Effector memory CD8-positive, alpha-beta T cell (primary cell): ENCODE data around the gene ZNF768.

Experiments used
- ATAC-seq: fragments of 150-1000 bp; cut with Tn5 transposase; replicated peaks from 2 replicates; pipeline ENCODE4 v1.10.0; 2021; ENCODE audit warnings: mild to moderate bottlenecking, moderate library complexity
- DNase-seq, 3 experiments: peaks; one replicate each; pipeline ENCODE4 v3.0.0; 2021
- H3K27ac Mint-ChIP-seq, 2 donors: one replicate each; pipeline ENCODE4 v1.8.0; 2022; ENCODE audit warnings: mild to moderate bottlenecking in 2 of 2, mixed read lengths in 2 of 2, moderate library complexity in 2 of 2
- H3K27me3 Mint-ChIP-seq, 2 donors: one replicate each; pipeline ENCODE4 v1.8.0; 2022; ENCODE audit warnings: mixed read lengths in 2 of 2
- H3K36me3 Mint-ChIP-seq: one replicate; pipeline ENCODE4 v1.8.0; 2022; ENCODE audit warnings: mild to moderate bottlenecking, moderate library complexity, mixed read lengths; ENCODE audit not compliant: insufficient read depth
- H3K4me1 Mint-ChIP-seq, 2 donors: one replicate each; pipeline ENCODE4 v1.8.0; 2022; ENCODE audit warnings: low read depth in 2 of 2, mixed read lengths in 2 of 2
- H3K4me3 Mint-ChIP-seq, 2 donors: one replicate each; pipeline ENCODE4 v1.8.0; 2022; ENCODE audit warnings: mild to moderate bottlenecking in 2 of 2, mixed read lengths in 2 of 2, moderate library complexity in 2 of 2
- H3K9me3 Mint-ChIP-seq, 2 donors: one replicate each; pipeline ENCODE4 v1.8.0; 2022; ENCODE audit warnings: mixed read lengths in 2 of 2

ZNF768 gene

DNA sequence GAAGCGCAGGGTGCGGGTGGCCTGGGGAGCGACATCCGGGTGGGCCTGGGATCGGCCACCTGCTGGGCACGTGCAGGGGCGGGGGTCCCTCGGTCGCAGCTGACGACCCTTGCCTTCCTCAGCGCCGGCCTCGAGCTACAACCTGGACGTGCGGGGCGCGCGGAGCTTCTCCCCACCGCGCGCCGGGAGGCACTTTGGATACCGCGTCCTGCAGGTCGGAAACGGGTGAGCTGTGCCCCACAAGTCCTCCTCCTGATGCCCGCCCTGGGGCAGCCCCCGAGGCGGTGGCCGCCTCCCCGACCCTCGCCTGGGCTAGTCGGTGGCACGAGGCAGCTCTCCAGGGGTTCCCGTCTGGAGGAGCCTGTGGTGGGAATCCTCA, 52.3 kb downstream of the ZNF768 start:
- H3K36me3 Mint-ChIP-seq: peaks cover 73% of the 10 kb centered on the region
- no peak for ATAC-seq
- H3K4me1 Mint-ChIP-seq: peaks cover 53 to 71% of the 10 kb centered on the region in 2 donors

More for the DNA sequence above, 52.3 kb downstream of the ZNF768 start:
- peak overlapping the region; percentile 95 to 96 for H3K27ac Mint-ChIP-seq
- no peak for DNase-seq
- H3K9me3 Mint-ChIP-seq: peaks cover 2 to 7% of the 10 kb centered on the region in 2 donors
- peak overlapping the region; percentile 99 for H3K4me3 Mint-ChIP-seq
- H3K27me3 Mint-ChIP-seq: no peaks in the 10 kb centered on the region
